HepG2 (cell line): ENCODE results near the gene BIRC6. TPM values are rescaled to one million over a fixed set of nuclear protein-coding genes. Genes with fewer than 3 reads are reported as not detected.

Source experiments
- ATAC-seq: fragments of 200-7000 bp; cut with Tn5 transposase; 3 replicates; pipeline ENCODE4 v1.9.1; 2020; ENCODE audit warnings: mild to moderate bottlenecking, moderate library complexity
- BruUV-seq: library from RNA; stranded (reverse); fragments of 400-500 nt; replicated peaks from 2 replicates; lab custom pipeline; 2021; lab: Mats Ljungman, UMichigan
- CTCF ChIA-PET: fragments of 300-600 bp; formaldehyde crosslinking; extraction: SDS; loops from one replicate; lab custom pipeline; 2021; ENCODE audit warnings: low total read pairs, inconsistent platforms, low intra/inter-chr PET ratio; lab: Yijun Ruan, JAX
- POLR2A ChIA-PET: fragments of 350-600 bp; sonication (Branson Sonifier 250); formaldehyde crosslinking; loops from one replicate; lab custom pipeline; 2020; ENCODE audit warnings: antibody characterized with exemption, inconsistent platforms; lab: Yijun Ruan, JAX
- DNase-seq: peaks from one replicate; pipeline ENCODE4 v3.0.0-alpha.2; 2015; ENCODE audit warnings: low spot score
- FAIRE-seq: peaks from 3 replicates; lab custom pipeline; 2011; peaks lifted over from hg19 to GRCh38; lab: Jason Lieb, UNC
- H2AFZ ChIP-seq: one replicate; pipeline ENCODE4 v1.6.1; 2011; ENCODE audit warnings: low read length, inconsistent platforms
- H3K27ac ChIP-seq: fragments of 300-600 bp; 3 replicates; pipeline ENCODE4 v1.8.0; 2011; ENCODE audit warnings: mixed run types, mild to moderate bottlenecking, mixed read lengths, low read length, inconsistent platforms; ENCODE audit not compliant: insufficient read depth; ENCODE audit errors: extremely low read length
- H3K27me3 ChIP-seq, 2 experiments: fragments of 200-600 bp in 1 of 2; 2 replicates in 1 of 2; 3 replicates in 1 of 2; pipeline versions ENCODE4 v1.6.0 to v1.8.0; 2011; ENCODE audit warnings: low read length in 2 of 2, mild to moderate bottlenecking in 2 of 2, moderate library complexity in 2 of 2, inconsistent platforms in 1 of 2; ENCODE audit not compliant: insufficient read depth in 2 of 2, control insufficient read depth in 1 of 2
- H3K36me3 ChIP-seq, 2 experiments: fragments of 200-600 bp in 1 of 2; replicated peaks in 1 of 2; 2 replicates in 1 of 2; 3 replicates in 1 of 2; pipeline versions ENCODE4 v1.5.1 to v1.8.0; 2011; ENCODE audit warnings: low read length in 2 of 2, inconsistent platforms in 1 of 2; ENCODE audit not compliant: insufficient read depth in 2 of 2, control insufficient read depth in 1 of 2
- H3K4me1 ChIP-seq: 2 replicates; pipeline ENCODE4 v1.5.1; 2012; ENCODE audit warnings: low read length, inconsistent platforms; ENCODE audit not compliant: insufficient read depth
- H3K4me2 ChIP-seq: 2 replicates; pipeline ENCODE4 v1.6.0; 2011; ENCODE audit warnings: low read depth, low read length, inconsistent platforms
- H3K4me3 ChIP-seq, 3 experiments: fragments of 200-600 bp in 1 of 3; sonication (generic), shearing (Covaris generic) in 1 of 3; replicated peaks in 1 of 3; 2 replicates each; pipeline ENCODE4 v1.5.1; 2011 to 2016; ENCODE audit warnings: low read length in 3 of 3, inconsistent platforms in 2 of 3, low read depth in 2 of 3, mild to moderate bottlenecking in 2 of 3, control low read depth in 1 of 3, mixed read lengths in 1 of 3; ENCODE audit not compliant: insufficient read depth in 1 of 3
- H3K79me2 ChIP-seq: one replicate; pipeline ENCODE4 v1.6.1; 2011; ENCODE audit warnings: low read length, inconsistent platforms; ENCODE audit not compliant: insufficient read depth
- H3K9ac ChIP-seq: 2 replicates; pipeline ENCODE4 v1.6.0; 2011; ENCODE audit warnings: mild to moderate bottlenecking, low read depth, low read length, inconsistent platforms; ENCODE audit not compliant: insufficient read depth
- H3K9me3 ChIP-seq: 2 replicates; pipeline ENCODE4 v1.5.1; 2012; ENCODE audit warnings: mild to moderate bottlenecking, low read length
- H4K20me1 ChIP-seq: 2 replicates; pipeline ENCODE4 v1.6.0; 2011; ENCODE audit warnings: inconsistent platforms, mild to moderate bottlenecking, low read length, moderate library complexity; ENCODE audit not compliant: insufficient read depth
- AKNA ChIP-seq: sonication (generic); formaldehyde crosslinking; IDR thresholded peaks from 2 replicates; pipeline ENCODE4 v1.4.0; 2020; ENCODE audit warnings: missing genetic modification reagents, borderline replicate concordance
- CTCF ChIP-seq: sonication (generic); formaldehyde crosslinking; IDR thresholded peaks from 2 replicates; pipeline ENCODE4 v1.5.0; 2020; ENCODE audit warnings: mild to moderate bottlenecking, missing genetic modification reagents, moderate library complexity
- PCBP2 ChIP-seq: fragments of 200-400 bp; formaldehyde crosslinking; optimal IDR thresholded peaks from 2 replicates; pipeline ENCODE3; 2018; ENCODE audit warnings: low read length, low read depth; ENCODE audit not compliant: poor library complexity, severe bottlenecking
- PLRG1 ChIP-seq: fragments of 450-650 bp; conservative IDR thresholded peaks from 2 replicates; pipeline ENCODE4 v1.6.1; 2016
- SCMH1 ChIP-seq: sonication (generic); formaldehyde crosslinking; IDR thresholded peaks from 2 replicates; pipeline ENCODE4 v1.9.0; 2021; ENCODE audit warnings: missing genetic modification reagents, mild to moderate bottlenecking, borderline replicate concordance
- ZFP36L2 ChIP-seq: sonication (generic); formaldehyde crosslinking; IDR thresholded peaks from 2 replicates; pipeline ENCODE4 v1.4.0; 2020; ENCODE audit warnings: missing genetic modification reagents
- ZNF264 ChIP-seq: sonication (generic); formaldehyde crosslinking; IDR thresholded peaks from 2 replicates; pipeline ENCODE4 v1.4.0; 2020; ENCODE audit warnings: missing genetic modification reagents
- ZNF407 ChIP-seq: sonication (generic); formaldehyde crosslinking; IDR thresholded peaks from one replicate; pipeline ENCODE4 v1.5.1; 2020; ENCODE audit warnings: mild to moderate bottlenecking, missing genetic modification reagents; ENCODE audit errors: not compliant biosample characterization
- ZSCAN21 ChIP-seq: sonication (generic); formaldehyde crosslinking; IDR thresholded peaks from 2 replicates; pipeline ENCODE4 v1.8.0; 2022; ENCODE audit warnings: mild to moderate bottlenecking, missing genetic modification reagents, moderate library complexity, borderline replicate concordance
- WGBS: methylation state at CpG from one replicate; pipeline ENCODE4 v1.1.6; 2017; ENCODE audit warnings: low lambda C conversion rate; 5-methylcytosine and 5-hydroxymethylcytosine counted together
- in situ Hi-C: cut with HindIII; loops from 2 replicates; pipeline ENCODE4 v1.10.0; 2017; ENCODE audit warnings: low pct_unique_long_range_greater_than_20kb; ENCODE audit not compliant: extremely low pct_ligation_motif_present
- intact Hi-C: fragments of 100-400 bp; cut with micrococcal nuclease; formaldehyde crosslinking; loops from one replicate; pipeline ENCODE4 v1.10.0; 2022; ENCODE audit not compliant: unreplicated experiment
- polyA plus RNA-seq, 8 experiments: library from polyadenylated mRNA; depleted of rRNA in 3 of 8; stranded (reverse) in 7 of 8; unstranded in 1 of 8; fragments of >200 nt; fragmentation: Illumina TruSeq in 4 of 8; extraction: Trizol in 4 of 8; gene quantifications; 2 replicates each; pipeline versions ENCODE4 v1.2.1 to v1.2.3, GENCODE V29; 2011 to 2016; ENCODE audit warnings: low read depth in 4 of 8, missing spikeins in 1 of 8, mixed read lengths in 1 of 8; ENCODE audit not compliant: insufficient read depth in 1 of 8
- total RNA-seq, 5 experiments: library from RNA; depleted of rRNA; stranded (reverse); fragments of >200 nt; fragmentation: Illumina TruSeq; extraction: Trizol; gene quantifications; 2 replicates each; pipeline ENCODE4 v1.2.3, GENCODE V29; 2016; ENCODE audit warnings: low read depth in 1 of 5

The BIRC6 gene
- total and polyA plus RNA-seq, 2 of the 13 experiments (the other 11 are each of a cell fraction or from before 2014, with no cell fraction given): 65.6 to 120 TPM

DNA sequence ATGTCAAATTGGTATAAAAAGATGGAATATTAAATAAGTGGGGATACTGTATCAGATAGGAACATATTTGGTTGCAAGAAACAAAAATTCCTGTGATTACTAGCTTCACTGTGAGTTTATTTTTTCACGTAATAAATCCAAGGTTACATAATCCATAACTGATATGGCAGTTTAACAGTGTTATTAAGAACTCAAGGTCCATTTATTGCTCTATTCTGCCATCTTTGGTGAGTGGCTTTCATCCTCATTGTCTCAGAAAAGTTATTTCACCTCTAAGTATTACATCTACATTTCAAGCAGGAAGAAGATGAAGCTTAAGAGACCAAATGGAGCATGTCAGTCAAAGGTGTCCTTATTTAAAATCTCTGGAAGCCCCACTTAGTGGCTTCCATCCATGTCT, 41.9 kb upstream of the BIRC6 start:
- H3K4me1 ChIP-seq: peaks cover 7% of the 10 kb centered on the region; the same call in 1 of the 2 replicates
- no peaks in the 10 kb centered on the region for H3K9me3 ChIP-seq
- H3K27me3 ChIP-seq: no peaks in the 10 kb centered on the region
- ChIA-PET POLR2A (interaction anchor here (0.7 kb wide), 1 partner anchor 14 kb away, joined by 4 read pairs; no protein-coding TSS in a partner anchor), CTCF (no interaction called here)
- no peak for TF ChIP-seq ZNF264 (CRISPR knock-in tag)
- TF ChIP-seq PLRG1: no peak
- TF ChIP-seq ZNF407: no peak
- TF ChIP-seq PCBP2: no peak
- no peak for TF ChIP-seq CTCF
- TF ChIP-seq SCMH1: no peak
- TF ChIP-seq ZFP36L2: no peak
- no peak for TF ChIP-seq AKNA (CRISPR knock-in tag)
- no peak for TF ChIP-seq ZSCAN21
- ATAC-seq (no peak), DNase-seq (no peak), FAIRE-seq (no peak)
- WGBS: 98% methylated on average over 1 of the region's 1 CpG
- peaks cover 0 to 7% of the 10 kb centered on the region in 2 experiments; a peak in 1 of 5 replicates for H3K36me3 ChIP-seq
- no peaks in the 10 kb centered on the region for H4K20me1 ChIP-seq
- BruUV-seq: TSS peak; percentile 11
- intact Hi-C loops: no loop called here
- H3K79me2 ChIP-seq: no peaks in the 10 kb centered on the region
- H3K9ac ChIP-seq: no peak overlapping the region
- H3K4me2 ChIP-seq: no peak overlapping the region
- no peak overlapping the region for H3K4me3 ChIP-seq
- no peak overlapping the region for H2AFZ ChIP-seq
- in situ Hi-C loops: no loop called here
- no peak overlapping the region for H3K27ac ChIP-seq
